Fibroblast of lung (primary cell): ENCODE data around the gene MAGI2.

ENCODE experiments used
- EZH2 ChIP-seq: IDR thresholded peaks from 2 replicates; pipeline ENCODE4 v1.5.1; 2012; ENCODE audit warnings: low read length, control low read depth, mild to moderate bottlenecking; ENCODE audit errors: missing control alignments
- TF ChIP-seq, protein P1 (sequence below), 2 donors: IDR thresholded peaks in 1 of 2; conservative IDR thresholded peaks in 1 of 2; 1 replicate in 1 of 2; 2 replicates in 1 of 2; pipeline ENCODE4 v1.5.1; 2011 to 2012; ENCODE audit warnings: low read length in 2 of 2, control low read depth in 1 of 2, inconsistent platforms in 1 of 2, low read depth in 1 of 2, mild to moderate bottlenecking in 1 of 2

- TF ChIP-seq, protein P1, sequence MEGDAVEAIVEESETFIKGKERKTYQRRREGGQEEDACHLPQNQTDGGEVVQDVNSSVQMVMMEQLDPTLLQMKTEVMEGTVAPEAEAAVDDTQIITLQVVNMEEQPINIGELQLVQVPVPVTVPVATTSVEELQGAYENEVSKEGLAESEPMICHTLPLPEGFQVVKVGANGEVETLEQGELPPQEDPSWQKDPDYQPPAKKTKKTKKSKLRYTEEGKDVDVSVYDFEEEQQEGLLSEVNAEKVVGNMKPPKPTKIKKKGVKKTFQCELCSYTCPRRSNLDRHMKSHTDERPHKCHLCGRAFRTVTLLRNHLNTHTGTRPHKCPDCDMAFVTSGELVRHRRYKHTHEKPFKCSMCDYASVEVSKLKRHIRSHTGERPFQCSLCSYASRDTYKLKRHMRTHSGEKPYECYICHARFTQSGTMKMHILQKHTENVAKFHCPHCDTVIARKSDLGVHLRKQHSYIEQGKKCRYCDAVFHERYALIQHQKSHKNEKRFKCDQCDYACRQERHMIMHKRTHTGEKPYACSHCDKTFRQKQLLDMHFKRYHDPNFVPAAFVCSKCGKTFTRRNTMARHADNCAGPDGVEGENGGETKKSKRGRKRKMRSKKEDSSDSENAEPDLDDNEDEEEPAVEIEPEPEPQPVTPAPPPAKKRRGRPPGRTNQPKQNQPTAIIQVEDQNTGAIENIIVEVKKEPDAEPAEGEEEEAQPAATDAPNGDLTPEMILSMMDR (conservative IDR thresholded peaks at IDR 0.05 in 1 of 2, IDR thresholded peaks at IDR 0.05 in 1 of 2; ENCODE audit: low read depth in 1 of 2, low read length in 2 of 2) = no peak
- TF ChIP-seq EZH2 = no peak
Measured at GRCh38 chr7:79320741-79321473, 132.6 kb downstream of the MAGI2 start.
